Heart left ventricle (tissue), 16 donors: ENCODE measurements around the gene CAMK2B. TPM values are rescaled to one million over a fixed set of nuclear protein-coding genes. Genes with fewer than 3 reads are reported as not detected.

ENCODE experiments used
- ATAC-seq, 4 donors: fragments of 200-7000 bp; cut with Tn5 transposase; one replicate each; pipeline ENCODE4 v1.9.1; 2020 to 2022; ENCODE audit warnings: moderate library complexity in 4 of 4, mild to moderate bottlenecking in 3 of 4, moderate number of reproducible peaks in 1 of 4
- DNase-seq, 5 donors: peaks; one replicate each; pipeline ENCODE4 v3.0.0-alpha.2; 2020
- H3K27ac ChIP-seq, 12 donors: fragments of 200-600 bp; sonication (generic) in 4 of 12; one replicate each; pipeline versions ENCODE4 v1.5.0 to v1.8.0; 2016 to 2022; ENCODE audit warnings: mild to moderate bottlenecking in 2 of 12
- H3K27me3 ChIP-seq, 9 donors: fragments of 200-600 bp; sonication (generic) in 2 of 9; one replicate each; pipeline versions ENCODE4 v1.5.1 to v1.8.0; 2016 to 2022; ENCODE audit warnings: mild to moderate bottlenecking in 3 of 9
- H3K36me3 ChIP-seq, 9 donors: fragments of 200-600 bp; sonication (generic) in 2 of 9; one replicate each; pipeline versions ENCODE4 v1.5.0 to v1.8.0; 2018 to 2022; ENCODE audit warnings: mild to moderate bottlenecking in 2 of 9
- H3K4me1 ChIP-seq, 12 donors: fragments of 200-600 bp; sonication (generic) in 4 of 12; one replicate each; pipeline versions ENCODE4 v1.5.0 to v1.8.0; 2016 to 2022; ENCODE audit warnings: mild to moderate bottlenecking in 3 of 12
- H3K4me3 ChIP-seq, 12 donors: fragments of 200-600 bp; sonication (generic) in 4 of 12; one replicate each; pipeline versions ENCODE4 v1.5.0 to v1.8.0; 2017 to 2022; ENCODE audit warnings: mild to moderate bottlenecking in 9 of 12, moderate library complexity in 4 of 12
- H3K9me3 ChIP-seq, 12 donors: fragments of 200-600 bp; sonication (generic) in 4 of 12; one replicate each; pipeline versions ENCODE4 v1.5.0 to v1.8.0; 2016 to 2022; ENCODE audit warnings: mild to moderate bottlenecking in 1 of 12
- POLR2A ChIP-seq, 2 donors: fragments of 450-650 bp; IDR thresholded peaks; one replicate each; pipeline ENCODE4 v1.6.1; 2017; ENCODE audit warnings: antibody characterized with exemption in 2 of 2, mild to moderate bottlenecking in 2 of 2, moderate library complexity in 2 of 2
- WGBS, 4 donors: extraction: QIAGEN DNeasy Blood & Tissue Kit in 2 of 4; methylation state at CpG; one replicate each; pipeline versions ENCODE4 v1.1.5 to v1.1.7; 2013 to 2018; 5-methylcytosine and 5-hydroxymethylcytosine counted together
- intact Hi-C, 10 donors: fragments of 100-400 bp; cut with DNase I; formaldehyde crosslinking; loops; one replicate each; pipeline versions ENCODE4 v1.11.1 to v1.14.2; 2022
- polyA plus RNA-seq, 2 donors: library from polyadenylated mRNA; stranded (reverse); fragments of 200-250 nt; gene quantifications; one replicate each; pipeline ENCODE4 v1.2.3, GENCODE V29; 2013
- total RNA-seq, 9 donors: library from RNA; depleted of rRNA in 2 of 9; stranded (reverse); fragments of >200 nt in 2 of 9; fragmentation: NEBNext Ultra II Directional in 3 of 9; extraction: Animal tissue kit (Norgen Biotek cat#: 25700) in 3 of 9; gene quantifications; one replicate each; pipeline versions ENCODE4 v1.1.0 to v1.2.4, GENCODE V29; 2016 to 2023
- TF ChIP-seq, protein P1 (sequence below), 12 donors: fragments of 200-600 bp; sonication (generic) in 4 of 12; IDR thresholded peaks; one replicate each; pipeline versions ENCODE4 v1.5.0 to v1.8.0; 2018 to 2022; ENCODE audit warnings: antibody characterized with exemption in 12 of 12, mild to moderate bottlenecking in 5 of 12
- donor health status: ischemic (EF 13 %, LVEDD 7.1; RV severe dilation, severe dysfunction).
- donor health status: healthy with polysubstance abuse.
- donor health status: DM: no; HTN: yes; CAD: no.
- donor health status: DM: no; HTN: no; CAD: no.
- donor health status: ischemic (EF 25% LVEDD 6.9; RV normal size, moderate dysfunction).
- donor health status: ischemic (EF 25% LVEDD 5.7; RV mildly dilated, moderate dysfunction).
- donor health status: healthy.
- donor health status: DM: yes; HTN: yes; CAD: no.
- donor health status: ischemic (EF 35%, LVEDD 5.7; RV mildly dilated, moderate dysfunction).
- donor health status: nonischemic (EF 11% LVEDD 7.7; RV severe dilation, severe dysfunction).
- donor health status: DM: yes; HTN: yes; CAD: no.
- donor health status: PGD.
- donor health status: ischemic (EF 29% LVEDD 5.4; RV normal size, mild dysfunction).
- donor health status: nonischemic (EF 23%, LVEDD 6.1; RV moderate dilation, normal function).

CAMK2B gene
- total and polyA plus RNA-seq, 11 donors: 35.7 to 141 (median 103) TPM

DNA sequence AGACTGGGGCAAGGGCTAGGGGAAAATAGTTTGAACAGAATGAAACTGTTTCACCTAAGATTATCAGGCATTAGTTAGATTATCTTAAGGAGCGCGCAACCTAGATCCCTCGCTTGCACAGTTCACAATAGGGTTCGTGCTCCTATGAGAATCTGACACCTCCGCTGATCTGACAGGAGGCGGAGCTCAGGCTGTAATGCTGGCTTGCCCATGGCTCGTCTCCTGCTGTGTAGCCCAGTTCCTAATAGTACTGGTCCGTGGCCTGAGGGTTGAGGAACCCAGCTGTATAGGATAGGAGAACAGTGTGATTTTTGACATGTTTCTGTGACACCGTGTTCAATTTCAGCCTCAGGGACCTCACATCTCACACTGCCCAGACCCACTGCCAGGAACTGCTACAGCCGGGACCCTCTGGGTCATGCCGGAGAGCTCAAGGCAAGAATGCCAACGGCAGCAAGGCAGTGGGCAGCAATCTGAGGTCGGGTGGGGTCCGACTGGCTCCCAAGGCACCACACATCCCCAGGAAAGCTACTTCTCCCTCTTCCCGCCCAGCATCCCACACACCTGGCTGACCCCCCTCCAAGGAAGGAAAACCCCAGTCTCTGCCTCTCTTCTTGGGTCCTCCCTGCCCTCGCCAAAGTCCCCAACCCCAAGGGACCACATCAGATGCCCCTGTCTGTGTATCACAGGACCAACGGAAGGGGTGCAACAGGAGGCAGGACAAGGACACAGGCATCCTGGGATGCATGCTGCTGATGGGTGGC, 31.7 kb downstream of the CAMK2B start:
- WGBS, 4 donors: 46 to 52% (median 51%) methylated on average over 15 to 17 of the region's 17 CpGs
- H3K27ac ChIP-seq: peak overlapping the region in 9 of 12 donors; percentile 23 to 91 (median 63)
- peaks cover 0 to 4% (median 0%) of the 10 kb centered on the region in 9 donors for H3K27me3 ChIP-seq
- H3K4me3 ChIP-seq: no peak overlapping the region
- H3K36me3 ChIP-seq: no peaks in the 10 kb centered on the region
- peak; percentile 48 to 51 (median 50) for ATAC-seq
- peaks cover 0 to 72% (median 47%) of the 10 kb centered on the region in 12 donors for H3K4me1 ChIP-seq
- peak; percentile 30 to 64 (median 51) for DNase-seq
- H3K9me3 ChIP-seq: no peaks in the 10 kb centered on the region
- intact Hi-C loops: loop anchor here in 2 of 10 donors (5.0 kb wide), 1 partner anchor 36 kb away; no protein-coding TSS in a partner anchor
- TF ChIP-seq, protein P1, sequence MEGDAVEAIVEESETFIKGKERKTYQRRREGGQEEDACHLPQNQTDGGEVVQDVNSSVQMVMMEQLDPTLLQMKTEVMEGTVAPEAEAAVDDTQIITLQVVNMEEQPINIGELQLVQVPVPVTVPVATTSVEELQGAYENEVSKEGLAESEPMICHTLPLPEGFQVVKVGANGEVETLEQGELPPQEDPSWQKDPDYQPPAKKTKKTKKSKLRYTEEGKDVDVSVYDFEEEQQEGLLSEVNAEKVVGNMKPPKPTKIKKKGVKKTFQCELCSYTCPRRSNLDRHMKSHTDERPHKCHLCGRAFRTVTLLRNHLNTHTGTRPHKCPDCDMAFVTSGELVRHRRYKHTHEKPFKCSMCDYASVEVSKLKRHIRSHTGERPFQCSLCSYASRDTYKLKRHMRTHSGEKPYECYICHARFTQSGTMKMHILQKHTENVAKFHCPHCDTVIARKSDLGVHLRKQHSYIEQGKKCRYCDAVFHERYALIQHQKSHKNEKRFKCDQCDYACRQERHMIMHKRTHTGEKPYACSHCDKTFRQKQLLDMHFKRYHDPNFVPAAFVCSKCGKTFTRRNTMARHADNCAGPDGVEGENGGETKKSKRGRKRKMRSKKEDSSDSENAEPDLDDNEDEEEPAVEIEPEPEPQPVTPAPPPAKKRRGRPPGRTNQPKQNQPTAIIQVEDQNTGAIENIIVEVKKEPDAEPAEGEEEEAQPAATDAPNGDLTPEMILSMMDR (IDR thresholded peaks at IDR 0.05): no peak
- no peak for TF ChIP-seq POLR2A (IDR thresholded peaks at IDR 0.05)

DNA sequence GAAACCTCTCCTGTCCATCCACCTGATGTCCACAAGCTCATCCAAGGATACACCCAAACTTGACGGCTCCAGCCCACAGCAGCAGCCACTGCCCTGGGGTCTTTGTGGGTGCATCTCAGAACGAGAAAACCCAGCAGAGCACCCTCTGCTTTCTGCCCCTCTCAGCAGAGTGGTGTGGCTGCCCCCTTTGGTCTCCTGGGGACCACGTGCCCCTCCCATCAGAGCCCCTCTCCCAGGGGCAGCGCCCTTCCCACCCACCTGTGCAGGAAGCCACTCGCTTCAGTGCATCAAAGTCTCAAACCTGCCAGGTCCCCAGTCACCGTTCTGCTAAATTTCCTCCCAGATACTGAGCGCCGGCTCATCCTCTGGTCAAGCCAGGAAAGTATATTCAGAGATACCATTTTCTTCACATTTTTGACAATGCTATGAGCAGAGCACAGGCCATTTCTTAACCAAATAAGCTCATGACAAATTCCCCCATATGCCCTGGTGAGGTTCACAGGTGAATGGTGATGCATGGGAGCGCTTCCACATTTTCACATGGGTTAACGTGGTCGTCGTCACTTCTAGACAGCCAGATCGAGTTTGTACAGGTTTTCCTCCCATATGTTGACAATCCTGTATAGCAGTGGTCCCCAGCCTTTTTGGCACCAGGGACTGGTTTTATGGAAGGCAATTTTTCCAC, 32.4 kb downstream of the CAMK2B start:
- Histone ChIP-seq H3K9me3 (no peaks in the 10 kb centered on the region), H3K27me3 (peaks cover 0 to 4% (median 0%) of the 10 kb centered on the region in 9 donors), H3K27ac (peak overlapping the region in 8 of 12 donors; percentile 23 to 91 (median 82)), H3K36me3 (no peaks in the 10 kb centered on the region), H3K4me1 (peaks cover 0 to 72% (median 47%) of the 10 kb centered on the region in 12 donors), H3K4me3 (no peak overlapping the region)
- DNase-seq (peak in 3 of 5 donors; percentile 9 to 25 (median 15)), ATAC-seq (no peak)
- TF ChIP-seq, protein P1 (IDR thresholded peaks at IDR 0.05): no peak
- no peak for TF ChIP-seq POLR2A (IDR thresholded peaks at IDR 0.05)
- WGBS, 4 donors: 71 to 80% (median 73%) methylated on average over 11 to 13 of the region's 13 CpGs
- intact Hi-C loops: loop anchor here in 2 of 10 donors (5.0 kb wide), 1 partner anchor 36 kb away; no protein-coding TSS in a partner anchor

DNA sequence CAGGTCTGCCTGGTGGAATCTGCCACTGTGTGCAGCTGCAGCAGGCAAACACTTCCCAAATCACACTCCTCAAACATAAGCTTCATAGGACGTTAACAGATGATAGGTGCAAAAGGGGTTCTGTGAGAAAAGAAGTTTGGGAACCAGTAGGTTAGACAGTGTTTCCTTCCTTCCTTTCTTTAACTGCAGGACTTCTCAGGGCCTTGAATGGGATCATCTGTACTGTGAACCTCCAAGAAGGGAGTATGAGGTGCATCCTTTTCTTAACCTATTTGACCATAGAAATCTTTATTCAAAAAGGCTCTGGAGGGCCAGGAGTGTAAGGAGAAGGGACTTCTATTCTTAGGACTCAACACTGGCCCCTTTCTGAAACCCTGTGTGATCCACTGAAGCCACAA, 33.0 kb downstream of the CAMK2B start:
- H3K36me3 ChIP-seq: no peaks in the 10 kb centered on the region
- H3K27me3 ChIP-seq: peaks cover 0 to 4% (median 0%) of the 10 kb centered on the region in 9 donors
- intact Hi-C loops: loop anchor here in 2 of 10 donors (5.0 kb wide), 1 partner anchor 35 kb away; no protein-coding TSS in a partner anchor
- H3K27ac ChIP-seq: peak overlapping the region in 10 of 12 donors; percentile 11 to 92 (median 84)
- DNase-seq (no peak), ATAC-seq (no peak)
- H3K4me1 ChIP-seq: peaks cover 0 to 75% (median 47%) of the 10 kb centered on the region in 12 donors
- no peaks in the 10 kb centered on the region for H3K9me3 ChIP-seq
- WGBS, 4 donors: 25 to 31% (median 28%) methylated on average over 1 of the region's 1 CpG
- TF ChIP-seq POLR2A (IDR thresholded peaks at IDR 0.05): no peak
- TF ChIP-seq, protein P1 (IDR thresholded peaks at IDR 0.05): no peak
- no peak overlapping the region for H3K4me3 ChIP-seq
